GM11168 (cell line): ENCODE results near the gene MXI1.
"Not testable (repeated sequence)": the region's sequence is repeated elsewhere in the genome, so short reads cannot be mapped to it uniquely, and the experiment has no call there.

Source experiments
- in situ Hi-C: fragments of 300-500 bp; cut with MboI; formaldehyde crosslinking; loops from one replicate; pipeline ENCODE4 v1.12.0; 2022; ENCODE audit warnings: low sequenced_read_pairs; ENCODE audit not compliant: unreplicated experiment

The MXI1 gene

GRCh38 chr10:110304780-110305421, 97.5 kb downstream of the MXI1 start, which contains the start of gene SMNDC1:
Gene SMNDC1 (minus strand): TSS chr10:110304920. CDS start chr10:110303587, 1,333 bp downstream.
- in situ Hi-C loops = no loop called here

GRCh38 chr10:110305767-110306451, 98.5 kb downstream of the MXI1 start:
- in situ Hi-C loops = no loop called here

GRCh38 chr10:110306452-110306768, 99.0 kb downstream of the MXI1 start:
- in situ Hi-C loops = no loop called here

DNA sequence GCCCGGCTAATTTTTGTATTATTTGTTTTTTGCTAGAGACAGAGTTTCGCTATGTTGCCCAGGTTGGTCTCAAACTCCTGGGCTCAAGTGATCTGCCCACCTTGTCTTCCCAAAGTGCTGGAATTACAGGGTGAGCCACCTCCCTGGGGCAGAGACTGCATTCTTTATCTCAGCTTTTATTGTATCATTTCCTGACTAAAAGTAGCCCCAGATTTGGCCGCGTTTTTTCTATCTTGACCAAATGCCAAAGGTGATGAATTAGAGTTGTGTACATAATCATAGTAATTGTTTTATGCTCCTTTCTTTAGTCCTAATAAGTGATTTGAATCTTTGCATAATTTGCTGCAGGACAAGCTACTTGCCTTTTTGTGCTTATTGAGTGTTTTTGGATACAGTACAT, 100.4 kb downstream of the MXI1 start:
- in situ Hi-C loops = no loop called here

GRCh38 chr10:110310741-110311140, 103.3 kb downstream of the MXI1 start:
- in situ Hi-C loops = loop anchor here (5.0 kb wide), 1 partner anchor 237 kb away; no protein-coding TSS in a partner anchor

- in situ Hi-C loops = loop anchor here (5.0 kb wide), 1 partner anchor 236 kb away; no protein-coding TSS in a partner anchor
Measured at GRCh38 chr10:110311357-110311949, 104.0 kb downstream of the MXI1 start.

DNA sequence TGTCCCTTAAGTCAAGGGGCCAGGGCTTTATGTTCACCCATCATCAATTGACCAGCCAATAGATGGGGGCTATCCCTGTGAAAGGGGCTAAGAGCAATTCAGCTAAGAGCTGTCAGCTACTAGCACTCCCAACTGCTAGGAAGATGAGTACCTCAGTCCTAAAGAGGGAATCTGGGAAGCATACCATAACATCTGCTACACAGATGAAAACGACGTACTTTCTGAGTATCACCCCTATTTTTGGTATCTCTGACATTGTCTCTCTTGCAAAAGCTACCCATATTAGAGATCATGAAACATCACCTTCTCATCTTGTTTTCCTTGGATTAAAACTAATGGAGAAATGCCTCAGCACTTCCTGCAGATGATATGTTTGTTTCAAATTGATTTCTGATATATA, 104.8 kb downstream of the MXI1 start:
- in situ Hi-C loops = loop anchor here (5.0 kb wide), 1 partner anchor 235 kb away; no protein-coding TSS in a partner anchor

GRCh38 chr10:110313674-110314073, 106.3 kb downstream of the MXI1 start:
- in situ Hi-C loops = loop anchor here (5.0 kb wide), 1 partner anchor 234 kb away; no protein-coding TSS in a partner anchor

DNA sequence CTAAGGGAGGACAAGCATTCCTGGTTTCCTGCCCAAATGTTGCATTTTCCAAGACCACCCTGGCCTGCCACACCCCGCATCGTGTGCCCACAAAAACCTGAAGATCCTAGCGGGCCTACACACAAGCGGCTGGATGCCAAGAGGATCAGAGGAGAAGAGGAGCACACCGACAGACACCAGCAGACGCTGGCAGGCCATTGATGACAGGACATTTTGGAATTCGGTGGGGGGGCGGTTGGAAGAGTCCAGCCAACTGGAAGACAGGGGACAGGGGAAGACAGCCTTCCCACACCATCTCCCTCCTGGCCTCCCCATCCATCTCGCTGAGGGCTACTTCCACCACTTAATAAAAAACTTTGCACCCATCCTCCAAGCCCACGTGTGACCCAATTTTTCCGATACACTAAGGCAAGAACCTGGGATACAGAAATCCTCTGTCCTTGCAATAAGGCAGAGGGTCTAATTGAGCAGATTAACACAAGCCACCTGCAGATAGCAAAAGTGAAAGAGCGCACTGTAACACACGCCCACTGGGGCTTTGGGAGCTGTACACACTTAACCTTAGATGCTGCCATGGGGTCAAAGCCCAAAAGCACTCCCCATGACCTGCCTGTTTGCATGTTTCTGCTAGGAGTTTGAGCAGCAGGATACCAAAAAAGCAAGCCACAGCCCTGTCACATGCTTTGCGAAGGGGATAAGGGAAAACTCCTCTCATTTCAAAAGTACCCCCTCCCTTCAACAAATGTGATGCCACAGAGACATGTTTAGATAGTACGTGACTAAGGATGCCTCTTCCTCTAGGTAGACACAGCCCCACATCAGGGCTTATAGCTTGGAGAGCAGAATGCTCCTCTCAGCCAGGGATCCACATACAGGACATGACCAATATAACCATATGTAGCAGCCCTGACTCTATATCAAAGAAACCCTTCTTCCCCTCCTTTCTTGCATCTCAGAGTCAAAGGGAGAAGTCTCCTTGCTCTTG, 110.8 kb downstream of the MXI1 start:
- in situ Hi-C loops = no loop called here

DNA sequence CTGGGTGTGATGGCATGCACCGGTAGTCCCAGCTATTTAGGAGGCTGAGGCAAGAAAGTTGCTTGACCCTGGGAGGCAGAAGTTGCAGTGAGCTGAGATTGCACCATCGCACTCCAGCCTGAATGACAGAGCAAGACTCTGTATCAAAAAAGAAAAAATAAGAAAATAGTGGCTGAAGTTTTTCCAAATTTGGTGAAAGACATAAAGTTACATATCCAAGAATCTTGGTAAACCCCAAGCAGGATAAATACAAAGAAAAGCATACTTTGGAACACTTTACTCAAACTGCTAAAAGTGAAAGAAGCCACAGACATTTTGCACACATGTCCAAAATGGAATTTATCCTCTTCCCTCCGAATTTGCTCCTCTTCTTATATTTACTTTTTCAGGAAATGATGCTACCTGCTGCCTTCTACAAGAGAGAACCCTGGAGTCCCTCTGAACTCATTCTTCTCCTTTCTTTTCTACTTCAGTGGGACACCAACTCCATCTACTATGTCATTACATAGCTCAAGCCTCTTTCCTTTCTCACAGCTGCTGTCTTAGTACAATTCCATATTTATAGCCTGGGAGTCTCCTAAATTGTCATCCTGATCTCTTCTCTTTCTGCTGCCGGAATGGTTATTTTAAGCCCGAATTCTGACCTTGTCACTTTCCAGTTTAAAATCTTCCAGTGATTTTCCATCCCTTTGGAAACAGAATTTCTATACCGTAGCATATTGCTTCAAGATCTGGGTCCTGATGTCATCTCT, 114.6 kb downstream of the MXI1 start:
- in situ Hi-C loops = no loop called here

DNA sequence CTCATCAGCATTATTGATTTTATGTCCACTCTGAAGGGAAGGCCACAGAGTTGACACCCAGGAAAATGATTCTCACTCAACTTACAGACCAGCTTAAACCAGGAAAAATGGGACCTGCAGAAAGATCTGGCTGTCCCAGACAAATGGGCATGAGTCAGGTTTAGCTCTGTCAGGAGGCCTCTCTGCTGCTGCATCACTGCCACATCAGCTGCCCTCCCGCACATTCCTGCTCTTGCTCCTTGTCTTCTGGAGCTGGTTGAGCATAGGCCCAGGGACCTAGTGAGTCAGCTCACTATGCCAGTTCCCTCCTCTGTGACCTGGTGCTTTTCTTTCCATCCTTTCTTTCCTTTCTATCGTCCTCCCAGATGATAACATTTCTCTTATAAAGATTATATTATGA, 116.1 kb downstream of the MXI1 start:
- in situ Hi-C loops = no loop called here

- in situ Hi-C loops = no loop called here
Measured at GRCh38 chr10:110324201-110324804, 116.9 kb downstream of the MXI1 start.

GRCh38 chr10:110324805-110325280, 117.4 kb downstream of the MXI1 start:
- in situ Hi-C loops = no loop called here

DNA sequence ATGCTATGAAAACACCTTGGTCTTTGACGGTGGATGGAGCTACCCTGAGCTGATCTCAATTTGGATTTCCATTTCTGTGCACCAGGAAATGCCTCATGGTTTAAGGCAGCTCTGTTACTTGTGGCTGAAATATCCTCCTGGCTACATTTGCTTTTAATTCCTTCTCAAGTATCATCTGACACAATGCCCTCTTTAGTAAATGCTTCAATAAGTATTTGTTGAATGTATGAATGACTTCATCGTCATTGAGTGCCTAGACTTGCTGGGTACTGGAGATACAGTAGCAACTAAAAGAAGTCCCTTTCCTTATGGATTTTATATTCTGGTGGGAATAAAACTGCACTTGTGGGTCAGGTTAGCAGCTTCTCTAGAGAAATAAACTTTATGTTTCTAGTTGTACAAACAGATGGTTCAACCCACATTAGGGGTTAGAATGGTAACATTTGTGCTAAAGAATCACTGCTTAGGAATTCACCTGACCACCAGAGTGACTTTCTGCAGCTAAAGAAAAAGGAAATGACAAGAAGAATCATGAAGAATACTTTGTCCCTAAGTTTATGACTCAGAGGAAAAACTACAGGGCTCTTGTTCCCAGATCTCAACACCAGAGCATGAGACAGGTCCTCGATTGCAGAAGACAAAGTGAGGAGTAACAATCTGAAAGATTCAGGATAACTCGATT, 119.1 kb downstream of the MXI1 start:
- in situ Hi-C loops = no loop called here

GRCh38 chr10:110327262-110327914, 120.0 kb downstream of the MXI1 start:
- in situ Hi-C loops = no loop called here

- in situ Hi-C loops = no loop called here
Measured at GRCh38 chr10:110330675-110331074, 123.3 kb downstream of the MXI1 start.

DNA sequence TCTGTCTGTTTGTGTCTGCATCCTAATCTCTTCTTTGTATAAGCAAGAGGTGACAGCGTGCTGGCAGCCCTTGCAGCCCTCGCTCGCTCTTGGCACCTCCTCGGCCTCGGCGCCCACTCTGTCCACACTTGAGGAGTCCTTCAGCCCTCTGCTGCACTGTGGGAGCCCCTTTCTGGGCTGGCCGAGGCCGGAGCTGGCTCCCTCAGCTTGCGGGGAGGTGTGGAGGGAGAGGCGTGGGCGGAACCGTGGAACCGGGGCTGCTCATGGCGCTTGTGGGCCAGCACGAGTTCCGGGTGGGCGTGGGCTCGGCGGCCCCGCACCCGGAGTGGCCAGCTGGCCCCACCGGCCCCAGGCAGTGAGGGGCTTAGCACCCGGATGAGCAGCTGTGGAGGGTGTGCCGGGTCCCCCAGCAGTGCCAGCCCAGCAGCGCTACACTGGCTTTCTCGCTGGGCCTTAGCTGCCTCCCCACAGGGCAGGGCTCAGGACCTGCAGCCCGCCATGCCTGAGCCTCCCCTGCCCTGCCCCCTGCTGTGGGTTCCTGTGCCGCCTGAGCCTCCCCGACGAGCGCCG, 123.9 kb downstream of the MXI1 start:
- in situ Hi-C loops = not testable (repeated sequence)
